ENCODE results near the gene ZFP36L1. TPM values are rescaled to one million over a fixed set of nuclear protein-coding genes. Genes with fewer than 3 reads are reported as not detected.

Gene ZFP36L1
- total RNA-seq, 6 experiments from 2014 or later = 135 to 161 (median 144) TPM

GRCh38 chr14:68772761-68773381, 20.0 kb downstream of the ZFP36L1 start:
- H3K4me1 Mint-ChIP-seq (ENCODE audit: low read depth) = peaks cover 32% of the 10 kb centered on the region
- H3K36me3 Mint-ChIP-seq (ENCODE audit: low read depth) = peaks cover 14% of the 10 kb centered on the region; the same call in 1 of the 2 replicates
- peaks cover 4% of the 10 kb centered on the region for H3K9me3 Mint-ChIP-seq
- H3K4me3 Mint-ChIP-seq = no peak overlapping the region
- no peak overlapping the region for H3K27ac Mint-ChIP-seq
- peaks cover 2% of the 10 kb centered on the region; the same call in 1 of the 2 replicates for H3K27me3 Mint-ChIP-seq (ENCODE audit: insufficient read depth)
- no peak for DNase-seq
- no peak for TF ChIP-seq CTCF (IDR thresholded peaks at IDR 0.05)

- Mint-ChIP-seq H3K4me3 (no peak overlapping the region), H3K4me1 (ENCODE audit: low read depth) (peaks cover 26% of the 10 kb centered on the region), H3K36me3 (ENCODE audit: low read depth) (peaks cover 14% of the 10 kb centered on the region; the same call in 1 of the 2 replicates), H3K9me3 (peaks cover 4% of the 10 kb centered on the region), H3K27ac (no peak overlapping the region), H3K27me3 (ENCODE audit: insufficient read depth) (peaks cover 2% of the 10 kb centered on the region; the same call in 1 of the 2 replicates)
- no peak for DNase-seq
- TF ChIP-seq CTCF (IDR thresholded peaks at IDR 0.05) = no peak
Observed at GRCh38 chr14:68771631-68772030, 21.2 kb downstream of the ZFP36L1 start.

GRCh38 chr14:68770553-68771286, 22.1 kb downstream of the ZFP36L1 start:
- Mint-ChIP-seq H3K9me3 (peaks cover 4% of the 10 kb centered on the region), H3K4me3 (no peak overlapping the region), H3K36me3 (ENCODE audit: low read depth) (peaks cover 8% of the 10 kb centered on the region; the same call in 1 of the 2 replicates), H3K27ac (no peak overlapping the region), H3K27me3 (ENCODE audit: insufficient read depth) (peaks cover 2% of the 10 kb centered on the region; the same call in 1 of the 2 replicates), H3K4me1 (ENCODE audit: low read depth) (peaks cover 24% of the 10 kb centered on the region)
- no peak for DNase-seq
- TF ChIP-seq CTCF (IDR thresholded peaks at IDR 0.05) = no peak

DNA sequence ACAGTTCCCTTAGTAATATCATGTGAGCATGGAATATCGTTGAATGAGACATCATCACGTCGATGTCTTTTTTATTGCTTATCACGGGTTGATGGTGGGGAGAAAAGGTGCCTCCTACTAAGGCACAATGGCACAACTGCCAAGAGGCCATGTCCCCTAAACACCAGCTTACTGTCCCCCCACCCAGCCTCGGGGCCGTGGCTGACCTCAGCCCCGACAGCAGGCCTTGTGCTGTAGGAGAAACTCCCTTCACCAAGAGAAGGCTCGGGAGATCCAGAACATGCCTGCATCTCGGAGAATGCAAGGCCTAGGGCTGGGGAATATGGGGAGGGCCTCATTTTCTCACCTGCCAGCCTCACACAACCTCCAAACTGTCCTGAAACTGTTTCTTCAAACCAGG, 22.8 kb downstream of the ZFP36L1 start:
- peaks cover 3% of the 10 kb centered on the region for H3K9me3 Mint-ChIP-seq
- H3K4me3 Mint-ChIP-seq = no peak overlapping the region
- no peak overlapping the region for H3K27ac Mint-ChIP-seq
- DNase-seq = no peak
- H3K4me1 Mint-ChIP-seq (ENCODE audit: low read depth) = peaks cover 17% of the 10 kb centered on the region
- TF ChIP-seq CTCF (IDR thresholded peaks at IDR 0.05) = no peak
- H3K27me3 Mint-ChIP-seq (ENCODE audit: insufficient read depth) = peaks cover 2% of the 10 kb centered on the region; the same call in 1 of the 2 replicates
- peaks cover 4% of the 10 kb centered on the region; the same call in 1 of the 2 replicates for H3K36me3 Mint-ChIP-seq (ENCODE audit: low read depth)

DNA sequence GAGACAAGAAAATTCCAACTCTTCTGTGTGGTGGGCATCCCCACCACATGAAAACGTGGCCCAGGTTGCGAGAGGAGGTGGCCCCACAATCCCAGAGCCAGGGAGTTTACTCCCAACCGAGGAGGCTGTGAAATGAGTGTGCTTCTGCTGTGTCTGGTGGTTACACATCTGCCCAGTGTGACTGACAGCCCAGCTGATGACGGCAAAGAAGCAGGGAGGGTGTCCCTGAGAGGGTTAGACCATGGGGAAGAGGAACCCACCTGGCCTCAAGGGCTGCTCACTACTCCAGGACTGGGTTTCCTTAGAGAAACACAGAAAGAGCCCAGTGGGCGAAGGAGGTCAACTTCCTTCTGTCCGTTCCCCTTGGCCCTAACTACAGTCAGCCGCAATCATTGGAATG, 24.6 kb downstream of the ZFP36L1 start:
- no peak overlapping the region for H3K27ac Mint-ChIP-seq
- peaks cover 7% of the 10 kb centered on the region for H3K4me1 Mint-ChIP-seq (ENCODE audit: low read depth)
- no peak for DNase-seq

More for the DNA sequence above, 24.6 kb downstream of the ZFP36L1 start:
- Mint-ChIP-seq H3K4me3 (no peak overlapping the region), H3K36me3 (ENCODE audit: low read depth) (no peaks in the 10 kb centered on the region), H3K9me3 (no peaks in the 10 kb centered on the region), H3K27me3 (ENCODE audit: insufficient read depth) (no peaks in the 10 kb centered on the region; the same call in 1 of the 2 replicates)
- TF ChIP-seq CTCF (IDR thresholded peaks at IDR 0.05) = no peak

Measured in HFFc6 (cell line).